GM12865 (cell line): Measurements from ENCODE around the gene JOSD1.

ENCODE experiments used
- DNase-seq: peaks from one replicate; pipeline ENCODE4 v3.0.0; 2010; ENCODE audit warnings: low read depth
- H3K4me3 ChIP-seq: 2 replicates; pipeline ENCODE4 v1.5.1; 2011; ENCODE audit warnings: mild to moderate bottlenecking, low read depth, low read length, control low read depth
- CTCF ChIP-seq: IDR thresholded peaks from 2 replicates; pipeline ENCODE4 v1.5.1; 2011; ENCODE audit warnings: low read length, control low read depth, low read depth, inconsistent platforms; ENCODE audit not compliant: insufficient read depth; ENCODE audit errors: missing control alignments

Gene JOSD1

DNA sequence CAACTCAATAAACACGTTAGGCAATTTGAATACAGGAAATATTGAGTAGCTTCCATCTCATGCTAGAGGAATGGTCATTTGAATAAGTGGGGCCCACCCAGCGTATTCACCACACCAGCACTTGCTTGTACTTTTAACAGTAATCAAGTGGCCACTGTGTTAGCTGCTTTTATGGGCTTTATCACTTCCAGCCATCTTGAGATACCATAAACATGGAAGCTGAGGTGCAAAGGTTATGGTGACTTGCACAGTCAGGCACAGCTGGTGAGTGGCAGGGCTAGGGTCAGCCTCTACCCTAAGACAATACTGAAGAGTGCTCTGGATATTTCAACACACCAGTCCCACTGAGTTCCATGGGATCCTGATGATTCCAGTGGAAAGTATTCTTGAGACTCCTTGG, 6.7 kb downstream of the JOSD1 start:
- no peak for TF ChIP-seq CTCF
- no peak for DNase-seq
- H3K4me3 ChIP-seq = no peak overlapping the region

- H3K4me3 ChIP-seq = no peak overlapping the region
- TF ChIP-seq CTCF = no peak
- no peak for DNase-seq
These were observed 11.1 kb downstream of the JOSD1 start for GRCh38 chr22:38689651-38690050.

GRCh38 chr22:38685761-38686160, 15.0 kb downstream of the JOSD1 start:
- no peak for TF ChIP-seq CTCF
- no peak overlapping the region for H3K4me3 ChIP-seq
- no peak for DNase-seq

GRCh38 chr22:38684895-38685294, 15.8 kb downstream of the JOSD1 start:
- H3K4me3 ChIP-seq = no peak overlapping the region
- TF ChIP-seq CTCF = no peak
- DNase-seq = no peak

GRCh38 chr22:38681582-38682335, 19.0 kb downstream of the JOSD1 start, which contains the start of gene TOMM22:
Gene TOMM22, plus strand, starts transcription at chr22:38681957. Its CDS starts 22 bp downstream, at chr22:38681979.
- TF ChIP-seq CTCF = peak; percentile 72
- H3K4me3 ChIP-seq = peak within 1 kb of the TSS; percentile 85
- DNase-seq = peak; percentile 93

- no peak for DNase-seq
- TF ChIP-seq CTCF = no peak
- H3K4me3 ChIP-seq = no peak overlapping the region
These were observed 24.9 kb downstream of the JOSD1 start for GRCh38 chr22:38675833-38676232.

GRCh38 chr22:38674888-38675287, 25.9 kb downstream of the JOSD1 start:
- DNase-seq = no peak
- no peak overlapping the region for H3K4me3 ChIP-seq
- TF ChIP-seq CTCF = no peak
